Measurements from ENCODE around the gene C1QTNF6.

Gene C1QTNF6

GRCh38 chr22:37223965-37224551 lies 36.0 kb upstream of the C1QTNF6 start:
- H3K9ac ChIP-seq (ENCODE audit: low read length in 5 of 5) = no peak overlapping the region
- peaks cover 7 to 21% (median 9%) of the 10 kb centered on the region in 5 donors for H3K27me3 ChIP-seq (ENCODE audit: control insufficient read depth in 5 of 5, insufficient read depth in 4 of 5, low read length in 5 of 5)
- H3K27ac ChIP-seq (ENCODE audit: low read depth, low read length) = no peak overlapping the region
- peaks cover 0 to 11% (median 6%) of the 10 kb centered on the region in 5 donors for H3K4me1 ChIP-seq (ENCODE audit: control insufficient read depth in 5 of 5, insufficient read depth in 5 of 5, low read length in 5 of 5)
- H3K9me3 ChIP-seq (ENCODE audit: control insufficient read depth in 5 of 5, low read length in 5 of 5) = peaks cover 0 to 11% (median 3%) of the 10 kb centered on the region in 5 donors
- peaks cover 0 to 11% (median 0%) of the 10 kb centered on the region in 5 donors for H3K36me3 ChIP-seq (ENCODE audit: control insufficient read depth in 5 of 5, insufficient read depth in 5 of 5, low read length in 5 of 5)
- H3K4me3 ChIP-seq (ENCODE audit: low read depth in 1 of 5, low read length in 5 of 5) = no peak overlapping the region

DNA sequence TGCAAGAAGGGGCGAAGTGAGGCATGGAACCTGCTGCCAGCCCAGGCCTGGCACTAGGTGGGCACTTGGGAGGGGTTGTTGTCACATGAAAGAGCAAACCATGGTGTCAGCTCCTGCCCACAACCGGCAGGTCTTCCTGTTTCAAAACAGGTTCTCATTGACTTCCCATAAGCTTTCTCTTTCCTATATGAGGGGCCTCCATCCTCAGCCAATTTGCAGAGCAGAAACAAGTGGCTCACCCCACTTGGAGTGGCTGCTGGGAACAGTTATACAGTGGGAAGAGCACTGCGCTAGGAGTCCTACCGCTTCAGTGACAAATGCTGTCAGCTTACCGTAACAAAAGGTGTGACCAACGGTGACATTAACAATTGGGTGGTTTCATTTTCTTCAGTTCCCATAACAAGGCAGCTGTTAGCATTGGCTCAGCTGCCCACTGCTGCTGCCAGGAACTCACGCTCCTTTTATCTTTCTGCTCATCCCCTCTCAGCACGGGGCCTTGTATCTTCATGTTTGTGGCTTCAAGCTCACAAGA lies 34.5 kb upstream of the C1QTNF6 start:
- peaks cover 9 to 20% (median 18%) of the 10 kb centered on the region in 5 donors for H3K27me3 ChIP-seq (ENCODE audit: control insufficient read depth in 5 of 5, insufficient read depth in 4 of 5, low read length in 5 of 5)
- peaks cover 0 to 11% (median 0%) of the 10 kb centered on the region in 5 donors for H3K36me3 ChIP-seq (ENCODE audit: control insufficient read depth in 5 of 5, insufficient read depth in 5 of 5, low read length in 5 of 5)
- no peaks in the 10 kb centered on the region for H3K4me1 ChIP-seq (ENCODE audit: control insufficient read depth in 5 of 5, insufficient read depth in 5 of 5, low read length in 5 of 5)
- H3K4me3 ChIP-seq (ENCODE audit: low read depth in 1 of 5, low read length in 5 of 5) = no peak overlapping the region
- no peak overlapping the region for H3K9ac ChIP-seq (ENCODE audit: low read length in 5 of 5)
- H3K27ac ChIP-seq (ENCODE audit: low read depth, low read length) = no peak overlapping the region
- peaks cover 0 to 11% (median 3%) of the 10 kb centered on the region in 5 donors for H3K9me3 ChIP-seq (ENCODE audit: control insufficient read depth in 5 of 5, low read length in 5 of 5)

- Histone ChIP-seq H3K9ac (ENCODE audit: low read length in 5 of 5) (no peak overlapping the region), H3K27ac (ENCODE audit: low read depth, low read length) (no peak overlapping the region)
Measured at GRCh38 chr22:37221424-37222333, 33.6 kb upstream of the C1QTNF6 start.

DNA sequence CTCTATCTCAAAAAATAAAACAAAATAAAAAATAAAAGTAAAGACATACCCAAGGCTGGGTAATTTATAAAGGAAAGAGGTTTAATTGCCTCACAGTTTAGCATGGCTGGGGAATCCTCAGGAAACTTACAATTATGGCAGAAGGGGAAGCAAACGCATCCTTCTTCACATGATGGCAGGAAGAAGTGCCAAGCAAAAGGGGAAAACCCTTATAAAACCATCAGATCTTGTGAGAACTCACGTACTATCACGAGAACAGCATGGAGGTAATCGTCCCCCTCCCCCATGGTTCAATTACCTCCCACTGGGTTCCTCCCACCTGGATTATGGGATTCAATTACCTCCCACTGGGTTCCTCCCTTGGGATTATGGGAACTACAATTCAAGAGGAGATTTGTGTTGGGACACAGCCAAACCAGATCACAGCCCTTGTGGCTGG lies 32.5 kb upstream of the C1QTNF6 start:
- H3K27me3 ChIP-seq (ENCODE audit: control insufficient read depth in 5 of 5, insufficient read depth in 4 of 5, low read length in 5 of 5) = peaks cover 9 to 18% (median 14%) of the 10 kb centered on the region in 5 donors
- no peak overlapping the region for H3K9ac ChIP-seq (ENCODE audit: low read length in 5 of 5)
- H3K4me3 ChIP-seq (ENCODE audit: low read depth in 1 of 5, low read length in 5 of 5) = no peak overlapping the region
- H3K36me3 ChIP-seq (ENCODE audit: control insufficient read depth in 5 of 5, insufficient read depth in 5 of 5, low read length in 5 of 5) = peaks cover 0 to 1% (median 0%) of the 10 kb centered on the region in 5 donors
- H3K27ac ChIP-seq (ENCODE audit: low read depth, low read length) = no peak overlapping the region
- peaks cover 0 to 11% (median 3%) of the 10 kb centered on the region in 5 donors for H3K9me3 ChIP-seq (ENCODE audit: control insufficient read depth in 5 of 5, low read length in 5 of 5)
- H3K4me1 ChIP-seq (ENCODE audit: control insufficient read depth in 5 of 5, insufficient read depth in 5 of 5, low read length in 5 of 5) = no peaks in the 10 kb centered on the region

More at GRCh38 chr22:37221424-37222333, 33.6 kb upstream of the C1QTNF6 start:
- Histone ChIP-seq H3K9me3 (ENCODE audit: control insufficient read depth in 5 of 5, low read length in 5 of 5) (peaks cover 0 to 11% (median 3%) of the 10 kb centered on the region in 5 donors), H3K36me3 (ENCODE audit: control insufficient read depth in 5 of 5, insufficient read depth in 5 of 5, low read length in 5 of 5) (peaks cover 0 to 11% (median 0%) of the 10 kb centered on the region in 5 donors), H3K4me3 (ENCODE audit: low read depth in 1 of 5, low read length in 5 of 5) (no peak overlapping the region), H3K4me1 (ENCODE audit: control insufficient read depth in 5 of 5, insufficient read depth in 5 of 5, low read length in 5 of 5) (no peaks in the 10 kb centered on the region), H3K27me3 (ENCODE audit: control insufficient read depth in 5 of 5, insufficient read depth in 4 of 5, low read length in 5 of 5) (peaks cover 9 to 20% (median 18%) of the 10 kb centered on the region in 5 donors)

- H3K9me3 ChIP-seq (ENCODE audit: control insufficient read depth in 5 of 5, low read length in 5 of 5) = peaks cover 0 to 11% (median 3%) of the 10 kb centered on the region in 5 donors
- no peaks in the 10 kb centered on the region for H3K36me3 ChIP-seq (ENCODE audit: control insufficient read depth in 5 of 5, insufficient read depth in 5 of 5, low read length in 5 of 5)
- H3K27me3 ChIP-seq (ENCODE audit: control insufficient read depth in 5 of 5, insufficient read depth in 4 of 5, low read length in 5 of 5) = peaks cover 9 to 18% (median 14%) of the 10 kb centered on the region in 5 donors
- H3K27ac ChIP-seq (ENCODE audit: low read depth, low read length) = no peak overlapping the region
- no peak overlapping the region for H3K9ac ChIP-seq (ENCODE audit: low read length in 5 of 5)
- H3K4me3 ChIP-seq (ENCODE audit: low read depth in 1 of 5, low read length in 5 of 5) = no peak overlapping the region
- no peaks in the 10 kb centered on the region for H3K4me1 ChIP-seq (ENCODE audit: control insufficient read depth in 5 of 5, insufficient read depth in 5 of 5, low read length in 5 of 5)
Measured at GRCh38 chr22:37219533-37219932, 31.5 kb upstream of the C1QTNF6 start.

GRCh38 chr22:37218771-37219411 lies 30.8 kb upstream of the C1QTNF6 start:
- Histone ChIP-seq H3K36me3 (ENCODE audit: control insufficient read depth in 5 of 5, insufficient read depth in 5 of 5, low read length in 5 of 5) (no peaks in the 10 kb centered on the region), H3K27ac (ENCODE audit: low read depth, low read length) (no peak overlapping the region), H3K4me3 (ENCODE audit: low read depth in 1 of 5, low read length in 5 of 5) (no peak overlapping the region), H3K4me1 (ENCODE audit: control insufficient read depth in 5 of 5, insufficient read depth in 5 of 5, low read length in 5 of 5) (no peaks in the 10 kb centered on the region), H3K9ac (ENCODE audit: low read length in 5 of 5) (no peak overlapping the region), H3K27me3 (ENCODE audit: control insufficient read depth in 5 of 5, insufficient read depth in 4 of 5, low read length in 5 of 5) (peaks cover 9 to 20% (median 14%) of the 10 kb centered on the region in 5 donors), H3K9me3 (ENCODE audit: control insufficient read depth in 5 of 5, low read length in 5 of 5) (peaks cover 0 to 11% (median 3%) of the 10 kb centered on the region in 5 donors)

DNA sequence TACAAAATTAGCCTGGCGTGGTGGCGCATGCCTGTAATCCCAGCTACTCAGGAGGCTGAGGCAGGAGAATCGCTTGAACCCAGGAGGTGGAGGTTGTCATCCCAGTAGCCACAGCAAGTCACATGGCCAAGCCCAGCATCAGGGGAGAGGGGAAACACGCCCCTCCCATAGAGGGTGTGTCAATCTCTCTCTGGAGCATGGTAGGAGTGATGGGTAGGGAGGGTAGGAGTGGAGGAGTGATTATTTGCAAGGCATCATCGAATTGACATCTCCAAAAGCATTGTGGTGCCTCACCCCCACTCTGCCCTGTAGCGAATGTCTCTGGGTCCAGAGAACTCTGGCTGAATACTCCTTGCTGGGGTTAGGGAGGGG lies 30.3 kb upstream of the C1QTNF6 start:
- no peaks in the 10 kb centered on the region for H3K4me1 ChIP-seq (ENCODE audit: control insufficient read depth in 5 of 5, insufficient read depth in 5 of 5, low read length in 5 of 5)

GRCh38 chr22:37215890-37216289 lies 27.8 kb upstream of the C1QTNF6 start:
- no peak overlapping the region for H3K4me3 ChIP-seq (ENCODE audit: low read depth in 1 of 5, low read length in 5 of 5)
- H3K4me1 ChIP-seq (ENCODE audit: control insufficient read depth in 5 of 5, insufficient read depth in 5 of 5, low read length in 5 of 5) = peaks cover 0 to 13% (median 9%) of the 10 kb centered on the region in 5 donors
- H3K9me3 ChIP-seq (ENCODE audit: control insufficient read depth in 5 of 5, low read length in 5 of 5) = no peaks in the 10 kb centered on the region
- H3K27me3 ChIP-seq (ENCODE audit: control insufficient read depth in 5 of 5, insufficient read depth in 4 of 5, low read length in 5 of 5) = peaks cover 12 to 28% (median 27%) of the 10 kb centered on the region in 5 donors
- no peaks in the 10 kb centered on the region for H3K36me3 ChIP-seq (ENCODE audit: control insufficient read depth in 5 of 5, insufficient read depth in 5 of 5, low read length in 5 of 5)
- no peak overlapping the region for H3K27ac ChIP-seq (ENCODE audit: low read depth, low read length)
- H3K9ac ChIP-seq (ENCODE audit: low read length in 5 of 5) = no peak overlapping the region

More for the DNA sequence above, 30.3 kb upstream of the C1QTNF6 start:
- Histone ChIP-seq H3K4me3 (ENCODE audit: low read depth in 1 of 5, low read length in 5 of 5) (no peak overlapping the region), H3K27me3 (ENCODE audit: control insufficient read depth in 5 of 5, insufficient read depth in 4 of 5, low read length in 5 of 5) (peaks cover 9 to 23% (median 14%) of the 10 kb centered on the region in 5 donors), H3K36me3 (ENCODE audit: control insufficient read depth in 5 of 5, insufficient read depth in 5 of 5, low read length in 5 of 5) (no peaks in the 10 kb centered on the region), H3K27ac (ENCODE audit: low read depth, low read length) (no peak overlapping the region), H3K9me3 (ENCODE audit: control insufficient read depth in 5 of 5, low read length in 5 of 5) (peaks cover 0 to 11% (median 3%) of the 10 kb centered on the region in 5 donors), H3K9ac (ENCODE audit: low read length in 5 of 5) (no peak overlapping the region)

GRCh38 chr22:37214731-37215030 lies 26.6 kb upstream of the C1QTNF6 start:
- H3K9me3 ChIP-seq (ENCODE audit: control insufficient read depth in 5 of 5, low read length in 5 of 5) = no peaks in the 10 kb centered on the region
- H3K4me1 ChIP-seq (ENCODE audit: control insufficient read depth in 5 of 5, insufficient read depth in 5 of 5, low read length in 5 of 5) = peaks cover 0 to 13% (median 9%) of the 10 kb centered on the region in 5 donors
- no peak overlapping the region for H3K9ac ChIP-seq (ENCODE audit: low read length in 5 of 5)
- no peak overlapping the region for H3K27ac ChIP-seq (ENCODE audit: low read depth, low read length)
- H3K36me3 ChIP-seq (ENCODE audit: control insufficient read depth in 5 of 5, insufficient read depth in 5 of 5, low read length in 5 of 5) = no peaks in the 10 kb centered on the region
- H3K4me3 ChIP-seq (ENCODE audit: low read depth in 1 of 5, low read length in 5 of 5) = no peak overlapping the region
- peaks cover 12 to 34% (median 27%) of the 10 kb centered on the region in 5 donors for H3K27me3 ChIP-seq (ENCODE audit: control insufficient read depth in 5 of 5, insufficient read depth in 4 of 5, low read length in 5 of 5)

Data from subcutaneous abdominal adipose tissue (tissue), 5 donors.